IPS DF 4.7 (cell line): ENCODE data around the gene SH3BP1.
"Not testable (repeated sequence)": the region's sequence is repeated elsewhere in the genome, so short reads cannot be mapped to it uniquely, and the experiment has no call there.

Source experiments
- DNase-seq: peaks from one replicate; pipeline ENCODE4 v3.0.0-alpha.2; 2013; ENCODE audit warnings: low spot score; ENCODE audit errors: extremely low read depth

SH3BP1 gene, protein sequence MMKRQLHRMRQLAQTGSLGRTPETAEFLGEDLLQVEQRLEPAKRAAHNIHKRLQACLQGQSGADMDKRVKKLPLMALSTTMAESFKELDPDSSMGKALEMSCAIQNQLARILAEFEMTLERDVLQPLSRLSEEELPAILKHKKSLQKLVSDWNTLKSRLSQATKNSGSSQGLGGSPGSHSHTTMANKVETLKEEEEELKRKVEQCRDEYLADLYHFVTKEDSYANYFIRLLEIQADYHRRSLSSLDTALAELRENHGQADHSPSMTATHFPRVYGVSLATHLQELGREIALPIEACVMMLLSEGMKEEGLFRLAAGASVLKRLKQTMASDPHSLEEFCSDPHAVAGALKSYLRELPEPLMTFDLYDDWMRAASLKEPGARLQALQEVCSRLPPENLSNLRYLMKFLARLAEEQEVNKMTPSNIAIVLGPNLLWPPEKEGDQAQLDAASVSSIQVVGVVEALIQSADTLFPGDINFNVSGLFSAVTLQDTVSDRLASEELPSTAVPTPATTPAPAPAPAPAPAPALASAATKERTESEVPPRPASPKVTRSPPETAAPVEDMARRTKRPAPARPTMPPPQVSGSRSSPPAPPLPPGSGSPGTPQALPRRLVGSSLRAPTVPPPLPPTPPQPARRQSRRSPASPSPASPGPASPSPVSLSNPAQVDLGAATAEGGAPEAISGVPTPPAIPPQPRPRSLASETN

DNA sequence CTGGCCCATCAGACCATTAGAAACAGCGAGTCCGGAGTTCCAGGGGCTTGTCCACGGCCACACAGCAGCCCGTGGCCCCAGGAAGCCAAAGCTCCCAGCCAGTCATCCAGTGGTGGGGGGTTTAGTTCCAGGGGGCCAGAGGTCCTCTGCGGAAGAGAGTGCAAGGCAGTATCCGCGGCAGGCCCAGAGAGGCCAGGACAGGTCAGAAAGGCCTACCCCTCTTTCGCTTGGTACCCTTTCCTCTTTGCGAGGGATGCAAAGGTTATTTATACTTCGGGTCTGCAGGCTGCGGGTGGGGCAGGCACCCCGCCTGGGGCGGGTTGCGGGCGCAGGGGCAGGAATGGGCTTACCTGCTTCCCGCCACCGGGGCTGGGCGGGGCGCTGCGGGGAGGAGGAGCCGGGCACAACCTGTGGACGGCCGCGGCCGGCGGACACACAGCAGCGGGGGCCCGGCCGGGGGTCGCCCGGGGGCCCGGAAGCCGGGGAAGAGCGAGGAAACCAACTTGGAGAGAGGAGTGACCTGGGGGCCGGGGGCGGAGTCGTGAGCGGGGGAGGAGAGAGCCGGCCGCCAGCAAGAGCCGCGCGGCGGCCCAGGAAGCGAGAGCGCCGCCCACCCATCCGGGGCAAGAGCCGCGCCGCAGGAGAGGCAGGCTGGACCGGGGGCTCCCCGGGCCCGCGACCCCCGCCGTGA, at the start of gene SH3BP1:
SH3BP1 (plus strand) TSS at position 600 of the 691 bp plus-strand sequence. CDS start 119 bp downstream, outside the sequence.
- no peak for DNase-seq

DNA sequence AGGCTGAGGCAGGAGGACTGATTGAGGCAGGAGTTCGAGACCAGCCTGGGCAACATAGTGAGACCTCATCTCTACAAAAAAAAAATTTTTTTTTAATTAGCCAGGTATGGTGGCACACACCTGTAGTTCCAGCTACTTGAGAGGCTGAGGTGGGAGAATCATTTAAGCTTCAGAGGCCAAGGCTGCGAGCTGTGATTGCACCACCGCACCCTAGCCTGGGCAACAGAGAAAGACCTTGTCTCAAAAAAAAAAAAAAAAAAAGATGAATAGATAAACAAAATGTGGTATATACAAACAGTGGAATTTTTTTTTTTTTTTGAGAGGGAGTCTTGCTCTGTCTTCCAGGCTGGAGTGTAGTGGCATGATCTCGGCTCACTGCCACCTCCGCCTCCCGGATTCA, 48.4 kb upstream of the SH3BP1 start:
- not testable (repeated sequence) for DNase-seq

DNA sequence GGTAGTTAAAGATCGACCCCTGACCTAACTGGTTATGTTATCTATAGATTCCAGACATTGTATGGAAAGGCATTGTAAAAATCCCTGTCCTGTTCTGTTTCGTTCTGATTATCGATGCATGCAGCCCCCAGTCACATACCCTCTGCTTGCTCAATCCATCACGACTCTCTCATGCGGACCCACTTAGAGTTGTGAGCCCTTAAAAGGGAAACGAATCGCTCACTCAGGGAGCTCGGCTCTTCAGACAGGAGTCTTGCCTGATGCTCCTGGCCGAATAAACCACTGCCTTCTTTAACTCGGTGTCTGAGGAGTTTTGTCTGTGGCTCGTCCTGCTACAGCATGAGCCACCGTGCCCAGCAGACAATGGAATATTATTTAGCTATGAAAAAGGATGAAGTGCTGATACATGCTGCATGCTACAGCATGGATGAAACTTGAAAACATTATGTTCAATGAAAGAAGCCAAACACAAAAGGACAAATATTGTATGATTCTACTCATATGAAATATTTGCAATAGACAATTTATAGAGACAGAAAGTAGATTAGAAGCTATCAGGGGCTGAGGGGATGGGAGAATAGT, 47.6 kb upstream of the SH3BP1 start:
- no peak for DNase-seq

DNA sequence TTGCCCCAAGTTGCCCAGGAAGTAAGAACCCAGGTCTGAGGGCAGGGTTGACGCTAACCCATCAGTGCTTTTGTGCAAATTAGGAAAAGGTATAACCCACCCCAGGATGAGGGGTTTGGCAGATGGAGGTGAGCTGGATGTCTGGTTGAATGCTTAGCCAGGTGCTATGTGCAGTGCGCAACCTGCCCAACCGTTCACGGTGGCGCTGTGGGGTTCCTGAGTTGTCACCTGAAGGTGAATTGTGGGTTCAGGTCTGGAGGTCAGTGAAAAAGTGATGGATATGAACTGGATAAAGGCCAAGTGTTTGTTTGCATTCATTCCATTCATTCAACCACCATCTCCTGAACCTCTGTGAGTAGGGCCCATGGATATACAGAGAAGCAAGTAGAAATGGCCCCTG, 45.2 kb upstream of the SH3BP1 start:
- DNase-seq = no peak

DNA sequence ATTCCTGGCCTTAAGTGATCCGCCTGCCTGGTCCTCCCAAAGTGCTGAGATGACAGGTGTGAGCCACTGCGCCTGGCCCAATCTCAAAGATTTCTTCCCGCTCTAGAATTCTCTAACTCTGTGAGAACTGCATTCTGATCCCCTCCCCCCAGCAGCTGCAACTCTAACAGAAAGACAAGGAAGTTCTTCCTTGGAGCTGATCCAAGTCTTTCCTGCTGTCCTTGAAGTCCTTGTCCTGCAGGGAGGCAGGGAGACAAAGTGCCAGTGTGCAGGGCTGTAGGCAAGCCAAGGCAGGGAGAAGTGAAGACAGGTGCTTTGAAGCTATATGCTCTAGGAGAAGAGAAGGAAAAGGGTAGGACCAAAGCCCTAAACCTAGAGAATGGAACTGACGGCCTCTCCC, 40.3 kb upstream of the SH3BP1 start:
- no peak for DNase-seq

DNA sequence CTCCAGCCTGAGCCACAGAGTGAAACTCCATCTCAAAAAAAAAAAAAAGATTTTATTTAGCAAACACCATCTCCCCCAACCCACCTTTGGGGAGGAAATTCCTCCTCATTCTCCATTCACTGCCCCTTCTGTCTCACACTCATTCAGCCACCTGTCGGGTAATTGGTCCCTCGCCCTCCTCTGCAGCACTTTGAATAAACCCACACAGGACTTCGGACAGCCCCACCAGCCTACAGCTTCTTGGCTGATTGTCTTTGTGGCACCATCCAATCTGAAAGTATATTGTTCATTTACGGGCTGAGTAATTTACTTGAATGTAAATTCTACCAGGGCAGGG, 38.3 kb upstream of the SH3BP1 start:
- DNase-seq = no peak

DNA sequence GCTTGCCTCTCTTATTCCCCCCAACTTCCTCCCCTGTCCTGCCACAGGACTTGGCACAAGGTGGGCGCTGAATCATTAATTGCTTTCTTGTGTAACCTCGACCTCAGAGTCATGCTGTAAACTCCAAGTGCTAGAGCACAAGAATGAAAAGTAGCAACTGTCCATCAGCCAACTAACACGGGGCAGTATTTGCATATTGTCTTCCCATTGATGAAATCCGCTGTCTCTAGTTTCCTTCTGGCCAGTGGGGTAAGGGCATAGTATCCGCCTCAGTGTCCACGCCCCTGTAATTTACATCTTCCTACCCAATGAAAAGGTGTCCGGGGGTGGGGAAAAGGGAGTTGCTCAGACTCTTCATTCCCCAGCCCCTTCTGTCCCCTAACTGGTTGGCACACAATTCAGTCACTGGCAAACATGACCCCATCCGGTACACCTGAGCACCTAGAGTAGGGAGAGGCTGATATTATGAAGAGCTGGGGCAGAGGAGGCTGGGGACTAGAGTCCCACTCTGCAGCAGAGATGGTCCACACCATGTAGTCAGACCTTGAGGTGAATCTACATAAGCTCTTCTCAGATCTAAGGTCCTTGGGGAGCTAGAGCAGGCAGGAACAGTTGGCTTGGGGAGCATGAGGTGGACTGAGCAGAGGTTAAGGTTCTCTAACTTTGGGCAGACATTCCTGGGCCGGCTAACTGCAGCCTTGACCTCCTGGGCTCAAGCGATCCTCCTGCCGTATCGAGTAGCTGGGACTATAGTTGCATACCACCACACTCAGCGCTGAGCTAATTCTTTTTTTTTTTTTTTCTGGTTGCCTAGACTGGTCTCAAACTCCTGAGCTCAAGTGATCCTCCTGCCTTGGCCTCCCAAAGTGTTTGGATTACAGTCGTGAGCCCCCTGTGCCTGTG, 37.7 kb upstream of the SH3BP1 start:
- DNase-seq = peak; percentile 97

DNA sequence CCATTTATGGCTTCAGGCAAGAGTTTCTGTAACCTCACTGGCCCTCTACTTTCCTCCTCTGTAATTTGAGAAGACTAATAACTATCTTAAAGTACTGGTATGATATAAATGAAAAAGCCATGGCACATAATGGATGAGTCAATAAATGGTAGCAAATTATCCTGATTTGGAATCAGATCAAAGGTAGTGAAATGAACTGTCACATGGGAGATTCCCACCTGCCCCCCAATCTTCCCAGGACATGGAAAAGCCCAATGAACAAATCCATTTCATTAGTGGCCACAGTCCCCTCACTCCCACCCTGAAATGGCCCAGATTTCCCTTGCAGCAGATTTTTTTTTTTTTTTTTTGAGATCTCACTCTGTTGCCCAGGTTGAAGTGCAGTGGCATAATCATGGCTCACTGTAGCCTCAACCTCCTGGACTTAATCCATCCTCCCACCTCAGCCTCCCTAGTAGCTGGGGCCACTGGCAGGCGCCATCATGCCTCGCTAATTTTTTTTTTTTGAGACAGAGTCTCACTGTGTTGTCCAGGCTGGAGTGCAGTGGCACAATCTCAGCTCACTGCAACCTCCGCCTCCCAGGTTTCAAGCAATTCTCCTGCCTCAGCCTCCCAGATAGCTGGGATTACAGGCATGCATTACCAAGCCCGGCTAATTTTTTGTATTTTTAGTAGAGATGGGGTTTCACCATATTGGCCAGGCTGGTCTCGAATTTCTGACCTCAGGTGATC, 36.8 kb upstream of the SH3BP1 start:
- DNase-seq = not testable (repeated sequence)

DNA sequence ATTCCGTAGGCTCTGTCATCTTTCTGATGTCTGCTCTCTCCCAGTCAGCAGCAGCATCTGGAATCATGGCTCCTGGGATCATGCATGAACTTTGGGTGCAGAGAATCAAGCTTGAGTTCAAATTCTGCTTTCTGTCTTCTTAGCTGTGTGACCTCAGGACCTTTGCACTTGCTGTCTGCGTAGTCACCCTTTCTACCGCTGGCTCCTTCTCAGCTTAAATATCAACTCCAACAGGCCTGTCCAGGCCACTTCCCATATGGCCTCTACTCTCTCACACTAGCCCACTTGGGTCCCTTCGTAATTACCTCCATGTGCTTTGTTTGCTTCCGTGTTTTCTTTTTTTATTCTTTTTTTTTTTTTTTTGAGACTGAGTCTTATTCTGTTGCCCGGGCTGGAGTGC, 35.4 kb upstream of the SH3BP1 start:
- DNase-seq = no peak

DNA sequence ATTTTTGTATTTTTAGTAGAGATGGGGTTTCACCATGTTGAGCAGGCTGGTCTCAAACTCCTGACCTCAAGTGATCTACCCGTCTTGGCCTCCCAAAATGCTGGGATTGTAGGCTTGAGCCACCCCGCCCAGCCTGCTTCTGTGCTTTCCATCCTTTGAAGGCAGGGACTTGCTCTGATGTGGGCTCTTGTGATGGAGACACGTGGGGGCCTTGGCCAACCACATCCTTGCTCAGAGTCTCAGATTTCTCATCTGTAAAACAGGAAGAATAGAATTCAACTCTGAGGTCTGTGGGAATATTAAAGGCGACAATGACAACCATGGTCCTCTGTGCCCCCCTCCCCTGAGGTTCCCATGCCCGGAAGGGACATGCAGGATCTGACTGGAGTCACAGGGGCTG, 34.6 kb upstream of the SH3BP1 start:
- DNase-seq = no peak

DNA sequence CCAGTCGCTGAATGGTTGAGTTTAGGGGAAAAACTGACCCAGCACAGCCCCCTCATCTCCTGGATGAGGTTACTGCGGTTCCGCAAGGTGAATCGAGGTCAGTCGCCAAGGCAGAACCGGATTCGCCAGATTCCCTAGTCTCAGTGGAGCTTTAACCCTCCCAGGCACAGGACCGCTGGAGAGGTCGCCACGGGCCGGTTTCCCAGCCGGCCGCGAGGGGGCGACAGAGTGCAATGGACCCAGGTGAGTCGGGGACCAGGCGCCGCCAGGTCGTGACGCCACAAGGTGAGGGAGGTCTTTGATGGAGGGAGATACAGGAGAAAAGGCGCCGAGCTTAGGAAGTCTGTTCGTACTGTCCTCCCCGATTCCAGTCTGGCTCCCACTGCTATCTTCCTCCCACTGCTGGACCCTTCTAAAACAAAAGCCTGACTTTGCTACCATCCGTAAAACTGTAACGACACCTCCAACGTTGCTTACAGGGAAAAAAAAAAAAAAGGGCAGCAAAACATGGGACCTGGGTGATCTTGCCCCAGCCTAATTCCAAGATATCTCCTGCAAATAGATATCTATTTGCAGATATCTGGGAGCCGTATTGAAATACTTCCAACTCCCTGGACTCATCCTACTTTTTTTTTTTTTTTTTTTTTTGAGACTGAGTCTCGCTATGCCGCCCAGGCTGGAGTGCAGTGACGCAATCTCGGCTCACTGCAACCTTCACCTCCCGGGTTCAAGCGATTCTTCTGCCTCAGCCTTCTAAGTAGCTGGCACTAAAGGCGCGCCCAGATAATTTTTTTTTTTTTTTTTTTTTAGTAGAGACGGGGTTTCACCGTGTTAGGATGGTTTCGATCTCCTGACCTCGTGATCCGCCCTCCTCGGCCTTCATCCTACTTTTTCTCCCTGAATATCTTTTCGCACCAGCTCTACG, 32.2 kb upstream of the SH3BP1 start:
- peak; percentile 90 for DNase-seq

DNA sequence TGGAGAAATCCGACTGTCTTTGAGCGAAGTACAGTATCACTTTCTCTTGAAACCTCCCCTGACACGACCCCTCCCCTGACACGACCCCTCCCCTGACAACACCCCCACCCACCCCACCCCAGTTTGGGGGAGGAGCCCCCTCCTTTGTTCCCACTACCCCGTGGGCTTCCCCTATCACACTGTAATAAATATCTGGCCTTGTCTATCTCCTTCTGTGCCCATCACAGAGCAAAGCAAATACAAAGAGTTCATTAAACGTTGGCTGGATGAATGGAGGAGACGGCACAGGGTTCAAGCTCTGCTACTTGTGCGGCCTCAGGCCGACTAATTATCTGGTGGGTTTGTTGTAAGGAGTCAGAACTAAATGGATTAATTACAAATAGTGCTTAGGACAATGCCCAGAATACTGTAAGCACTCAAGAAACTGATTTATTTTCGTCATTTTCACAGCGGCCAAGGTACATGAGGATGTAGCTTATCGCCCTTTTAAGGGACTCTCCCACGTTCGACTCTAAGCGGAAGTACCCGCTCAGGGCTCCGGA, 31.5 kb upstream of the SH3BP1 start:
- DNase-seq = no peak

DNA sequence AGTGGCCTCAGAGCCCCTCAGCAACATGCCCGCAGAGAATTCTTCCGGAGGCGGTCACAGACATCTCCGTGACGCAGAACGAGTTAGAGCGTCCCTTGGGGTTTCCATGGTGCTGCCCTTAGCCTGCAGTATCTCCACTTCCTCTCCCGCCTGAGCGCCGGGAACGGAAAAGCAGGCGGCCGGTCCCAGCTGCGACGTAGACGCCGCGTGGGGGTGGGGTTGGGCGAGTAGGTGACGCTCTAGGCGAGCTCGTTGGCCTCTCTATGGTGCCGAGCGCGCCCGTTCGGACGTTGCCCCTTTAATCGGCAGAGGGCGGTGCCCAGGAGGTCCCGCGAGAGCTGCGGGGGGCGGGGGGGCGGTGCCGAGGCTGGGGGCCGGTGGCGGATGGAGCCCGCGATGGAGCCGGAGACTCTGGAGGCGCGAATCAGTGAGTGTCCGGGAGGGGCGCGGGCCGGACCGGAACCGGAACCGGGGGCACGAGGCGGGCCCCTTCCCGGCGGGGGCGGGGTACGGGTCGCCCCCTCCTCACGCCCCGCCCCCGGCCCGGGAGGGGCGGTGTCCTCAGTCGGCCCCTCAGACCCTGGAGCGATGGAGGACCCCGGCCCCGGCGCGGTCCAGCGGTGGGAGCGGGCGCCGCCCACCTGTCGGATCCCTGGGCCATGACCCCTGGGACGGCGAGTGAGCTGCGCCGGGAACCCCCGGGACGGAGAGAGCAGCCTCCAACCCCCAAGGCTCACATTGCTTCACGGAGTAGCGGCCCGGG, 30.8 kb upstream of the SH3BP1 start, which contains the start of gene GGA1:
GGA1 (plus strand) TSS at position 358 of the 763 bp plus-strand sequence; CDS start at position 385, 27 bp downstream.
- no peak for DNase-seq

DNA sequence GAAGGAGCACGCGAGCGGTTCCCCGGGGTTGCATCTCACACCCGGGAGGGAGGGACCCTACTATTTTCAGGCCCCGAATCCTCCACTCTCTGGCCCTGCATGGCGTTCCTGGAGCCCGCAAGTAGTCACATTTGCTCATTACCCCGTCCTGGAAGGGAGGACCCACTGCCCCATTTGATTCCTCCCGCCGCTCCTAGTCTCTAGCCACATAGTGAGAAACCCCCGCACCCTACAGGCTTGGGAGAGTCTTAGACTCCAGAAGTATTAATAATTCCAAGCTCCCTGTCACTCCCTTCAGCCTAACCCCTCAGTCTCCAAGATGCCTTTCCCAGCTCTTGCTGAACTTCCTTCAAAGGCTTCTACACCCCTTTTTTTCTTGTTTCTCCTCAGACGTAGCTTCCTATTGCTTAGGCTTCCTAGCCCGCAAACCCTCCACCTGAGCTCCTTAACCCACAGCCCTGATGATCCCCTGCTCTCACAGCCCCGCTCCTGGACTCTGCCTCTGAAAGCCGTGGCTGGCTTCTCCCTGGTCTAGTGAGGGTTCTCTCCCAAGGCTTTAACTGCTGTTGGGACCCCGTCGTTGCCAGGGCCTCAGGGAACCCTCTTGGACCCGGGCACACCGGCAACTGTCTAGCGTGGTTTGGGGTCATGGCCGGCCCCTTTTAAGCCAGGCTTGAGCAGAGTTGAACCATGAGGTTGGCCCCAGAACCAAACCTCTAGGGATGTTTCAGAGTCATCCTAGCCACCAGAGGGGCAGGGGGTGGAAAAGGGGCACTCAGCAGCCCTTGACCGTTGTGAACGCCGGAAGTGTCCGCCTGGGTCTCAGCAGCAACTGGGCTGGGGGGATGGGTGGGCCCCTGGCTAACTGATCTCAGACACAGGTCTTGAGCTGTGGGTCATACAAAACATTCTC, 30.0 kb upstream of the SH3BP1 start:
- DNase-seq = no peak

DNA sequence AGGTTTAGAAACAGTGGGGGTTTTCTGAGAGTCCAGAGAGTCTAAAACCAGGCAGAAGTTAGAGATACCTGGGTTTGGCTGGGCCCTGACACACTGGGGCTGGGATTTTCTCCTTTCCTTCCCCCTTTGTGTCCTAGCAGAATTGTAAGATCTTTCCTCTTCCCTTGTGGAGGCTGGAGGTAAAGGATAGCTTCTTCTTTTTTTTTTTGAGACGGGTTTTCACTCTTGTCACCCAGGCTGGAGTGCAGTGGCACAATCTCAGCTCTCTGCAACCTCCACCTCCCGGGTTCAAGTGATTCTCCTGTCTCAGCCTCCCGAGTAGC, 29.4 kb upstream of the SH3BP1 start:
- DNase-seq = not testable (repeated sequence)

DNA sequence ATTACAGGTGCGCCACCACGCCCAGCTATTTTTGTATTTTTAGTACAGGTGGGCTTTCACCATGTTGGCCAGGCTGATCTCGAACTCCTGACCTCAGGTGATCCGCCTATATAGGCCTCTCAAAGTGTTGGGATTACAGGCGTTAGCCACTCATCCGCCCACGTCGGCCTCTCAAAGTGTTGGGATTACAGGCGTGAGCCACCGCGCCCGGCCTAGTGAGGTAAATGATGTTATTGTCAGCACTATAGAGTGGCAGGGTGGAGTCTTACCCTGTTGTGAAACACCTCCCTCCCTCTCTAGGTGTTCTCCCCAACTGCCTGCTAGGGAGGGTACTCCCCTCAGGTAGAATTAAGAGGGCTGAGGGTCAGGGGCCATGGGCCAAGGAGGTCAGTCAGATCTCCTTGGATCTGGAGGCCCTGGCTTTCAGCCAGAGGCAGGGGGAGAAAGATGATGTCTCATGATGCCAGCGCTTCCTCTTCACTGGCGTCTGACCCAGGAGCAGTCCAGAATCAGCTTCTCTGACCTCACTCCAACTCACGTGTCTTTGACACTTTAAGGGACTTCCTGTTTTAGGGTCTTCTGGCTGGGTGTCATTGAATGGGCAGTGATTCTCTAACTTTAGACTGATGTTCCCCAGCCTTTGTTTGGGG, 28.9 kb upstream of the SH3BP1 start:
- no peak for DNase-seq

DNA sequence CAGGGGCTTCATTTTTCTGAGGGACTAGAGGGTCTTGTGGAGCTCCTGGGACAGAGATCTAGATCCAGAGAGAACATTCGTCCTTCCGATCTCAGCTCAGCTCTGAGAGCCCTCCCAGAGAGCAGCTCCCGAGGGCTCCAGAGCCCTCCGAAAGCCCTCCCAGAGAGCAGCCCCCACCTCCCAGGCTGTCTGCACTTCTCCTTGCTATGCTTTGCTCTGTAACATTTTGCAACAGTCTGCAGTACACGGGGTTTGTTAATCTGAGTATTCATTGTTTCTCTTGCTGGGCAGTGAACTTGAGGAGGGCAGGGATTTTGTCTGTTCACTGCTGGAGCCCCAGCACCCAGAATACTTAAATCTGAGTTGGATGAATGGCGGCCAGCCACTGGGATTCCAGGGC, 28.3 kb upstream of the SH3BP1 start:
- no peak for DNase-seq
